Stimulated activated effector memory CD8-positive, alpha-beta T cell treated with anti-CD3 and anti-CD28 coated beads, Interleukin-12 subunit alpha, Interleukin-12 subunit beta, amount 100 ng/mL, for 72 hours (primary cell): ENCODE measurements around the gene AUTS2.

Source experiments
- ATAC-seq: fragments of 150-1000 bp; cut with Tn5 transposase; 2 replicates; pipeline ENCODE4 v1.10.0; 2021
- DNase-seq, 2 donors: peaks; one replicate each; pipeline ENCODE4 v3.0.0; 2021 to 2022; ENCODE audit warnings: low spot score in 2 of 2
- H3K27ac Mint-ChIP-seq: one replicate; pipeline ENCODE4 v1.8.0; 2022; ENCODE audit warnings: mild to moderate bottlenecking, mixed read lengths
- H3K36me3 Mint-ChIP-seq: one replicate; pipeline ENCODE4 v1.8.0; 2022; ENCODE audit warnings: mild to moderate bottlenecking, mixed read lengths
- H3K4me1 Mint-ChIP-seq: one replicate; pipeline ENCODE4 v1.8.0; 2022; ENCODE audit warnings: mixed read lengths
- H3K4me3 Mint-ChIP-seq: one replicate; pipeline ENCODE4 v1.8.0; 2022; ENCODE audit warnings: mild to moderate bottlenecking, mixed read lengths
- H3K9me3 Mint-ChIP-seq: one replicate; pipeline ENCODE4 v1.8.0; 2022; ENCODE audit warnings: mixed read lengths

AUTS2 gene

DNA sequence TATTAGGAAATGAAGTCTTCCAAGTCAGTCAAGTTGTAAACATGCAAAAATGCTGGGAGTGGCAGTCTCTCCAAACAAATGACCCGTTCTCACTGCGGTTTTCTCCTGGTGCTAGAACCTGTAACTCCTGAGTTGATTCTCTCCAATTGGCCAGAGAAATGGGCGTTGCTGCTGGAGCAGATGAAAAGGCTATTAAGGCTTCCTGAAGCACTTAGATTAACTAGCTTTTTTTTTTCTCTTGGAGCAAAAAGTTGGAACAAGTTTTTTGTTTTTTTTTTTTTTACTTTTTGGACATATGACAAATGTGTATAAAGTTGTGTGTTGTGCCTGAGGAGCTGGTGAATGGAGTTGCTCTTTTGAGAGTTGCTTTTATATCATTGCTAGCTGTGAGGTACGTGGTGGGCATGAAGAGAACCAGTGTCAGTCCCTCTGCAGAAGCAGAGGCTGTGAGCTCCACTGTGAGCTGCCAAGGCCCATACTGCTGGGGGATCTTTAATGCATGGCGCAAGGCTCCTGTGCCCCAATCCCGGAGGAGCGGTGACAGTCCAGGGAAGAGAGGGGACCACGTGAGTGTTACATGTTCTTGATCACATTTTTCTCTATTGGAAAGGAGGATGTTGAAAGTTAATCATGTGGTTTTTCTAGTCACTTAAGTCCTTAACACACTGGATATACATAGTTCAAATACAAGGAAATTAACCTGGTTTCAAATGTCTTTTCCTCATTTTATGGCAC is 1140.0 kb downstream of the AUTS2 start:
- H3K4me3 Mint-ChIP-seq, result peak overlapping the region; percentile 63
- ATAC-seq, result no peak

DNA sequence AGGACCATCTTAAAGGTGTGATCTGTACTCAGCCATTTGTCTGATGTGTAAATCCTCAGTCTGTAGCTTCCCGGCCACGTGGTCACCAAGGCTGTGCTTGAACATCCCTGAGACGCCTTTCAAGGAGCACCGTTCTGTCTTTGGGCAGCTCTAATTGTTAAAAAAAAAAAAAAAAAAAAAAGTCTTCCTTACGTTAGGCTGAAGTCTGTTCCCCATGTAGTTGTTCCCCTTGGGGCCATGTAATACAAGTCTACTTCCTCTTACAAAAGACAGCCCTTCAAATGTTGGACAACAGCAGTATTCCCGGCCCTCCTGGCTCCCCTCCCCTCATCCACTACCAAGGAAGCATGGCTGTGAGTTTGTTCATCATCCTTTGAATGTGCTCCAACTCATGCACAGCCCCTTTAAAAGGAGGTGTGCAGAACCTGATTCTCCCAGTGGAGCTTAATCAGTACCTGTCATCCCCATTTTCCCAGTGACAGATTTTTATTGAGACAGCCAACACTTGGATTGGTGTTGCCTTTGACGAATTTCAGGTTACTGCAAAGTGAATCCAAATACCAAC is 1141.5 kb downstream of the AUTS2 start:
- ATAC-seq (no peak), DNase-seq (no peak)
- H3K4me3 Mint-ChIP-seq, result no peak overlapping the region
- H3K9me3 Mint-ChIP-seq, result no peaks in the 10 kb centered on the region
- peak overlapping the region; percentile 43 for H3K27ac Mint-ChIP-seq
- H3K36me3 Mint-ChIP-seq, result peaks cover 5% of the 10 kb centered on the region
- H3K4me1 Mint-ChIP-seq, result peaks cover 80% of the 10 kb centered on the region

More for the DNA sequence above, 1140.0 kb downstream of the AUTS2 start:
- DNase-seq, result no peak
- no peaks in the 10 kb centered on the region for H3K9me3 Mint-ChIP-seq
- peaks cover 75% of the 10 kb centered on the region for H3K4me1 Mint-ChIP-seq
- peaks cover 5% of the 10 kb centered on the region for H3K36me3 Mint-ChIP-seq
- H3K27ac Mint-ChIP-seq, result peak overlapping the region; percentile 80

DNA sequence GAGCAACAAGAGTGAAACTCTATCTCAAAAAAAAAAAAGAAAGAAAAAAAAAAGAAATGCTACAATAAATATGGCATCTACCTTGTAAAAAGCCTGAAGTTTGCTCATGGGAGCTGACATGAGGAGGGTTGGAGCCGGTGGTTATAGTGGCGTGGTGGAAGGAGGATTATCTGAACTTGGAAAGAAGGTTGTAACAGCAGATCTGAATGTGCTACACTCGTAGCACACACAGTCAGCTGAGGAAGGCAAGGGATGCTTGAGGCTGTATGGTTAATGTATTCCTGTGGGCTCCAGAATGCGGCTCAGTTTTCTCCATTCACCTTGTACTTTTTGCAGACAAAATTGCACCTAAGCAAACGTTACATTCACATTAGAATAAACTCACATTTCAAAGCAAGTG is 1143.4 kb downstream of the AUTS2 start:
- Mint-ChIP-seq H3K27ac (peak overlapping the region; percentile 32), H3K4me1 (peaks cover 73% of the 10 kb centered on the region), H3K4me3 (peak overlapping the region; percentile 28), H3K36me3 (peaks cover 5% of the 10 kb centered on the region), H3K9me3 (no peaks in the 10 kb centered on the region)
- ATAC-seq (no peak), DNase-seq (no peak)

GRCh38 chr7:70743531-70744325 is 1145.5 kb downstream of the AUTS2 start:
- Mint-ChIP-seq H3K27ac (peak overlapping the region; percentile 80), H3K4me1 (peaks cover 55% of the 10 kb centered on the region), H3K36me3 (peaks cover 5% of the 10 kb centered on the region)

GRCh38 chr7:70744492-70744891 is 1146.2 kb downstream of the AUTS2 start:
- no peaks in the 10 kb centered on the region for H3K9me3 Mint-ChIP-seq
- peak overlapping the region; percentile 45 for H3K4me3 Mint-ChIP-seq
- H3K4me1 Mint-ChIP-seq, result peaks cover 51% of the 10 kb centered on the region
- DNase-seq, result no peak
- peak; percentile 39 for ATAC-seq
- peaks cover 5% of the 10 kb centered on the region for H3K36me3 Mint-ChIP-seq
- peak overlapping the region; percentile 80 for H3K27ac Mint-ChIP-seq

More at GRCh38 chr7:70743531-70744325, 1145.5 kb downstream of the AUTS2 start:
- Mint-ChIP-seq H3K4me3 (peak overlapping the region; percentile 45), H3K9me3 (no peaks in the 10 kb centered on the region)
- ATAC-seq, result peak; percentile 48
- no peak for DNase-seq

DNA sequence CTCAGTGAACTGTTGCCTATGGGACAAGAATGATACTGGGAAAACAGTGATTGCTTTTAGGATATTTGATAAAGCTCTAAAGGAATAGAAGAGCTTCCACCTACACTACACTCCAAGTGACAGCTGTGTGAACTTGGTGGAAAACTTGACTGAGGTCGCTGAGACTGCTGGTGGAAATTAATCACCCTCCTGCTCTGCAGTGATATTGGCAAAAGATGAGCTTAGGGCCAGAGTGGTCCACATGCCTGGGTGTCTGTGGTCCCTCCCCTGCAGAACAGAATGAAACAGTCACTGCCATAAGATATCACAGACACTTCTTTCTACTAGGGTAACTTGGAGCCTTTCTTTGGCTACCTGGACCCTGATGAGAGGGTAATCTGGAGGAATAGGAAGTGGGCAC is 1151.6 kb downstream of the AUTS2 start:
- no peaks in the 10 kb centered on the region for H3K9me3 Mint-ChIP-seq
- peak; percentile 92 for ATAC-seq
- no peaks in the 10 kb centered on the region for H3K36me3 Mint-ChIP-seq
- no peak for DNase-seq
- H3K4me1 Mint-ChIP-seq, result peaks cover 62% of the 10 kb centered on the region
- peak overlapping the region; percentile 48 for H3K27ac Mint-ChIP-seq
- no peak overlapping the region for H3K4me3 Mint-ChIP-seq

DNA sequence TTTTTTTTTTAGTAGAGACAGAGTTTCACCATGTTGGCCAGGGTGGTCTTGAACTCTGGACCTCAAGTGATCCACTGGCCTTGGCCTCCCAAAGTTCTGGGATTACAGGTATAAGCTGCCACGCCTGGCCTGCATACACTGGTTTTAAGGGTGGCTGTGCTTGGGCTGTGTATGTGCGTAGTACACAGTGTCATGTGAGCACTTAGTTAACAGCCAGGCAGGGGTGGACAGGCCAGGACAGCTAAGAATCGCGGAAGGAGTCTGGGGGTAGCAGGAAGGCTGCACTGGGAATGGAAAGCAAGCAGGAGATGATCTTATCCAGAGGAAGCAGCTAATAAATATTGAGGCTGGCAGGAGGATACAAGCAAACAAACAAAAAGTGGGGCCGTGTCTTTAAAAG is 1153.6 kb downstream of the AUTS2 start:
- Mint-ChIP-seq H3K4me3 (no peak overlapping the region), H3K36me3 (no peaks in the 10 kb centered on the region), H3K27ac (peak overlapping the region; percentile 53), H3K4me1 (peaks cover 62% of the 10 kb centered on the region), H3K9me3 (no peaks in the 10 kb centered on the region)
- ATAC-seq (no peak), DNase-seq (no peak)

DNA sequence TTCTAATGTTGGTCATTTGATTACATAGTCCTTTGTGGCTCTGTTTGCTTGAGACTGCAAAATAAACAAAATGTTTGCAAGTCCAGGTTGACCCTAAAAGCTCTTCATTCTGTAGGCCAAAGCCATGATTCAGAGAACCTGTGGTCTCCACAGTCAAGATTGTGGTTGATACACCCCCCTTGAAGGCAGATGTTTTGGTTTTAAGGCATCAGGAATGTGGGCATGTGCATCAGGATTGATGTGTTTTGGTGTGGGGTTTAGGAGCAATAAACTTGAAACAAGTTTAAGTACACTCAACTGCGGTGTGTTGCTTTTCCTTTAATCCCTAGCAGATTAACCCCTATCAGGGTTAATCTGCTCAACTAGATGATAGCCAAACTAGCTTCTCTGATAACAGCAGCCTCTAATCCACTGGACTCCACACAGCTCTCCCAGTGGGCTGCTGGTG is 1154.5 kb downstream of the AUTS2 start:
- H3K4me1 Mint-ChIP-seq, result peaks cover 64% of the 10 kb centered on the region
- peak overlapping the region; percentile 53 for H3K27ac Mint-ChIP-seq

GRCh38 chr7:70756789-70757188 is 1158.5 kb downstream of the AUTS2 start:
- no peak overlapping the region for H3K27ac Mint-ChIP-seq
- DNase-seq (no peak), ATAC-seq (no peak)
- no peaks in the 10 kb centered on the region for H3K36me3 Mint-ChIP-seq
- H3K9me3 Mint-ChIP-seq, result no peaks in the 10 kb centered on the region
- no peak overlapping the region for H3K4me3 Mint-ChIP-seq
- peaks cover 63% of the 10 kb centered on the region for H3K4me1 Mint-ChIP-seq

More for the DNA sequence above, 1154.5 kb downstream of the AUTS2 start:
- no peak overlapping the region for H3K4me3 Mint-ChIP-seq
- DNase-seq (no peak), ATAC-seq (no peak)
- H3K36me3 Mint-ChIP-seq, result no peaks in the 10 kb centered on the region
- no peaks in the 10 kb centered on the region for H3K9me3 Mint-ChIP-seq

DNA sequence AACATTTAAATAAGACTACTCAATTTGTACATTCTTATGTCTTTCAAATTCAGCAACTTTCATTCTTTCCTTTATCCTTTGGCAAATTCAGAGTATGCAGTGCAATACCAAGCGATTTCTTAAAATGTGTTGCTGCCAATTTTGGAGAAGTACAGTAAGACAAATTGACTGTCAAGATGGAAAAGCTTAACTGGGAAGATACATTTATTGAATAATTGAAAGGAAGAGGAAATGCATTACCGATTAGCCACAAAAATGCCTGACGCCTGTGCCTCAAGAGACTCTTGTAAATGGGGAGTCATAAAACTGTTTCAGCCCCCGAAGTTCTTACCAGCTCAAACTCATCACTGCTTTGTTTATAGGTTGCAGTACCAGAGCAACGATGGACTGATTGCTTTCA is 1160.4 kb downstream of the AUTS2 start:
- Mint-ChIP-seq H3K9me3 (no peaks in the 10 kb centered on the region), H3K27ac (peak overlapping the region; percentile 2), H3K4me1 (peaks cover 65% of the 10 kb centered on the region), H3K4me3 (peak overlapping the region; percentile 8), H3K36me3 (no peaks in the 10 kb centered on the region)
- no peak for DNase-seq
- no peak for ATAC-seq

- H3K27ac Mint-ChIP-seq, result peak overlapping the region; percentile 2
- ATAC-seq, result no peak
- no peak for DNase-seq
- peaks cover 7% of the 10 kb centered on the region for H3K36me3 Mint-ChIP-seq
- H3K9me3 Mint-ChIP-seq, result no peaks in the 10 kb centered on the region
- H3K4me3 Mint-ChIP-seq, result no peak overlapping the region
- peaks cover 68% of the 10 kb centered on the region for H3K4me1 Mint-ChIP-seq
Measured at GRCh38 chr7:70759674-70760073, 1161.4 kb downstream of the AUTS2 start.

- Mint-ChIP-seq H3K27ac (peak overlapping the region; percentile 16), H3K9me3 (no peaks in the 10 kb centered on the region), H3K4me3 (no peak overlapping the region), H3K4me1 (peaks cover 61% of the 10 kb centered on the region), H3K36me3 (peaks cover 18% of the 10 kb centered on the region)
- no peak for ATAC-seq
- DNase-seq, result no peak
Measured at GRCh38 chr7:70761711-70762328, 1163.5 kb downstream of the AUTS2 start.

GRCh38 chr7:70762696-70763095 is 1164.4 kb downstream of the AUTS2 start:
- H3K4me3 Mint-ChIP-seq, result peak overlapping the region; percentile 64
- DNase-seq (no peak), ATAC-seq (no peak)
- H3K27ac Mint-ChIP-seq, result peak overlapping the region; percentile 71
- peaks cover 27% of the 10 kb centered on the region for H3K36me3 Mint-ChIP-seq
- no peaks in the 10 kb centered on the region for H3K9me3 Mint-ChIP-seq
- H3K4me1 Mint-ChIP-seq, result peaks cover 57% of the 10 kb centered on the region

GRCh38 chr7:70763961-70764691 is 1165.9 kb downstream of the AUTS2 start:
- ATAC-seq, result peak; percentile 98

More at GRCh38 chr7:70763961-70764691, 1165.9 kb downstream of the AUTS2 start:
- peak overlapping the region; percentile 71 for H3K27ac Mint-ChIP-seq
- peaks cover 49% of the 10 kb centered on the region for H3K4me1 Mint-ChIP-seq
- peak; percentile 36 to 78 for DNase-seq
- peaks cover 41% of the 10 kb centered on the region for H3K36me3 Mint-ChIP-seq
- no peaks in the 10 kb centered on the region for H3K9me3 Mint-ChIP-seq
- H3K4me3 Mint-ChIP-seq, result peak overlapping the region; percentile 64
